SHP77 treated with DMSO at 0.1 percent for 48 hours (cell line): Measurements from ENCODE around the gene RBPMS2.

Source experiments
- DNase-seq: peaks from one replicate; lab custom pipeline; 2025; lab: John Stamatoyannopoulos, UW

RBPMS2 gene

GRCh38 chr15:64691896-64692565 is 83.4 kb downstream of the RBPMS2 start:
- no peak for DNase-seq

GRCh38 chr15:64690578-64691296 is 84.7 kb downstream of the RBPMS2 start:
- DNase-seq: no peak

DNA sequence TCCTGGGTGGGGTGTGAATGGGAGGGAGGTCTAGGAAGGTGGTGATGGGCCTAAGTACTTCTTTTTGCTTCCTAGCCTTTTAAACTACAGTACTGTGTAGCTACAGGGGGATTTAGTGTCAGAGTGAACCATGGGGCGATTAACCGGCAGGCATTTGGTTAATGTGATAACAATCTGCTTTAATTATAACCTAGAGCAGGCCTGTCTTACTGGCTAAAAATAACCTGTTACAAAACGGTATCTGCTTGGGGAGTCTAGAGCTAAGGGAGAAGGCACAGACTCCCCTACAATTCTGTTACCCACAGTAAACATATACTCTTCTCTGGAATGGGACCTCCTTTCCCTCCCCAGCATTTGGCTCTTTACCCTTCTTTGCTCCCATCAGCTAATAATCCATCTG is 85.4 kb downstream of the RBPMS2 start:
- DNase-seq: no peak
